ENCODE measurements around the gene FBXW12. TPM values are rescaled to one million over a fixed set of nuclear protein-coding genes. Genes with fewer than 3 reads are reported as not detected.

Gene FBXW12
- polyA plus RNA-seq, 1 donor from 2014 or later, result not detected

DNA sequence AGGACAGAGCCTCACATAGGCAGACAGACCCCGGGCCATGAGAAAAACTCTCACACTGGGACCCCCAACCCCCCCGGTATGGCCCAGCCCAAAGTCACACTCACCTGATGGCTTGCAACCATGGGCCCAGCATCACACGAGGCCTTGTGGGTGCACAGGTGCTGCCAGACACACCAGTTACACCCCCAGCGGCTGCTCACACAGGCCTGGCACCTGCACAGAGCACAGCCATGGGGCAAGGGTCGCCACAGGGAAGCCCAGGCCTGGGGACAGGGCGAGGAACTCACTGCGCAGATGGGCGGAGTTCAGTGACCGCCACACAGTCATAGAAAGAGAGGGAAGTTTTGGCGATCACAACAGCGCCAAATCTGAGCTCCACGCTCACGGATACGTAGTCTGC, 48.5 kb downstream of the FBXW12 start:
- H3K9me3 ChIP-seq (ENCODE audit: low read length), result no peaks in the 10 kb centered on the region
- H3K27me3 ChIP-seq (ENCODE audit: insufficient read depth, low read depth, low read length), result no peaks in the 10 kb centered on the region
- no peak overlapping the region for H3K4me2 ChIP-seq (ENCODE audit: low read length)
- H3K27ac ChIP-seq (ENCODE audit: low read length), result no peak overlapping the region
- H3K9ac ChIP-seq (ENCODE audit: low read length), result no peak overlapping the region
- no peaks in the 10 kb centered on the region for H3K36me3 ChIP-seq (ENCODE audit: insufficient read depth, low read length)
- no peak overlapping the region for H3K4me3 ChIP-seq (ENCODE audit: low read length)
- H3K9me2 ChIP-seq (ENCODE audit: insufficient read depth, low read length), result no peaks in the 10 kb centered on the region
- H3K79me2 ChIP-seq (replicated peaks; ENCODE audit: insufficient read depth, low read length), result peaks cover 30% of the 10 kb centered on the region
- no peak overlapping the region for H2AFZ ChIP-seq (ENCODE audit: low read depth, low read length)
- peaks cover 3% of the 10 kb centered on the region for H4K20me1 ChIP-seq (ENCODE audit: insufficient read depth)
- TF ChIP-seq SMC3 (conservative IDR thresholded peaks at IDR 0.05; ENCODE audit: poor library complexity), result no peak
- TF ChIP-seq RAD21 (conservative IDR thresholded peaks at IDR 0.05), result no peak
- TF ChIP-seq, protein P1, sequence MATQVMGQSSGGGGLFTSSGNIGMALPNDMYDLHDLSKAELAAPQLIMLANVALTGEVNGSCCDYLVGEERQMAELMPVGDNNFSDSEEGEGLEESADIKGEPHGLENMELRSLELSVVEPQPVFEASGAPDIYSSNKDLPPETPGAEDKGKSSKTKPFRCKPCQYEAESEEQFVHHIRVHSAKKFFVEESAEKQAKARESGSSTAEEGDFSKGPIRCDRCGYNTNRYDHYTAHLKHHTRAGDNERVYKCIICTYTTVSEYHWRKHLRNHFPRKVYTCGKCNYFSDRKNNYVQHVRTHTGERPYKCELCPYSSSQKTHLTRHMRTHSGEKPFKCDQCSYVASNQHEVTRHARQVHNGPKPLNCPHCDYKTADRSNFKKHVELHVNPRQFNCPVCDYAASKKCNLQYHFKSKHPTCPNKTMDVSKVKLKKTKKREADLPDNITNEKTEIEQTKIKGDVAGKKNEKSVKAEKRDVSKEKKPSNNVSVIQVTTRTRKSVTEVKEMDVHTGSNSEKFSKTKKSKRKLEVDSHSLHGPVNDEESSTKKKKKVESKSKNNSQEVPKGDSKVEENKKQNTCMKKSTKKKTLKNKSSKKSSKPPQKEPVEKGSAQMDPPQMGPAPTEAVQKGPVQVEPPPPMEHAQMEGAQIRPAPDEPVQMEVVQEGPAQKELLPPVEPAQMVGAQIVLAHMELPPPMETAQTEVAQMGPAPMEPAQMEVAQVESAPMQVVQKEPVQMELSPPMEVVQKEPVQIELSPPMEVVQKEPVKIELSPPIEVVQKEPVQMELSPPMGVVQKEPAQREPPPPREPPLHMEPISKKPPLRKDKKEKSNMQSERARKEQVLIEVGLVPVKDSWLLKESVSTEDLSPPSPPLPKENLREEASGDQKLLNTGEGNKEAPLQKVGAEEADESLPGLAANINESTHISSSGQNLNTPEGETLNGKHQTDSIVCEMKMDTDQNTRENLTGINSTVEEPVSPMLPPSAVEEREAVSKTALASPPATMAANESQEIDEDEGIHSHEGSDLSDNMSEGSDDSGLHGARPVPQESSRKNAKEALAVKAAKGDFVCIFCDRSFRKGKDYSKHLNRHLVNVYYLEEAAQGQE (IDR thresholded peaks at IDR 0.05; ENCODE audit: borderline replicate concordance), result no peak
- TF ChIP-seq TAF1 (IDR thresholded peaks at IDR 0.05; ENCODE audit: low read depth), result no peak
- TF ChIP-seq EZH2 (IDR thresholded peaks at IDR 0.05; ENCODE audit: borderline replicate concordance, insufficient read depth, low read length, poor library complexity, severe bottlenecking), result no peak
- TF ChIP-seq CTCF (IDR thresholded peaks at IDR 0.05; ENCODE audit: poor library complexity, severe bottlenecking), result no peak
- no peak for TF ChIP-seq POLR2AphosphoS5 (IDR thresholded peaks at IDR 0.05)
- TF ChIP-seq MXI1 (conservative IDR thresholded peaks at IDR 0.05; ENCODE audit: poor library complexity, severe bottlenecking), result no peak
- TF ChIP-seq EP300 (conservative IDR thresholded peaks at IDR 0.05; ENCODE audit: poor library complexity, severe bottlenecking), result no peak
- H3F3A ChIP-seq (ENCODE audit: insufficient read depth, low read length, poor library complexity, severe bottlenecking), result no peaks in the 10 kb centered on the region

DNA sequence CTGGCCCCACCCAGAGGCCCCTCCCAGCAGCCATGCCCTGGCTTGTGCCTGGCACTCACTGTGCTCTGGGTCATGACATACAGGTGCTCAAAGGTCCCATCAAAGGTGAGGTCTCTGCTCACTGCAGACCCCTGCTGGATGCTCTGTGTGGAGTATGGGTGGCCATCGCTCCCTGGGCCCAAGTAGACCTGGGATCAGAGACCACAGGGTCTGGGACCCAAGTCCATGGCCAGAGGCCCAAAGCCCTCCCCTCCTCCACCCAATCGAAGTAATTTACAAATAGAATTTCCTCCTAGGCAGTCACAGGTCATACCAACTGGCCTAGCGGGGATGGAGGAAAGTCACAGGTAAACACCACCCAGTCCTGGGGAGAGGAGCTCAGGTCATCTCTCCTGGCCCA, 50.3 kb downstream of the FBXW12 start:
- Histone ChIP-seq H3K27ac (ENCODE audit: low read length) (no peak overlapping the region), H4K20me1 (ENCODE audit: insufficient read depth) (peaks cover 3% of the 10 kb centered on the region), H3K27me3 (ENCODE audit: insufficient read depth, low read depth, low read length) (no peaks in the 10 kb centered on the region), H3K36me3 (ENCODE audit: insufficient read depth, low read length) (no peaks in the 10 kb centered on the region), H3K4me2 (ENCODE audit: low read length) (no peak overlapping the region), H3K9ac (ENCODE audit: low read length) (no peak overlapping the region), H2AFZ (ENCODE audit: low read depth, low read length) (no peak overlapping the region), H3K9me2 (ENCODE audit: insufficient read depth, low read length) (no peaks in the 10 kb centered on the region), H3K79me2 (replicated peaks; ENCODE audit: insufficient read depth, low read length) (peaks cover 47% of the 10 kb centered on the region), H3K4me3 (ENCODE audit: low read length) (no peak overlapping the region), H3F3A (ENCODE audit: insufficient read depth, low read length, poor library complexity, severe bottlenecking) (no peaks in the 10 kb centered on the region), H3K9me3 (ENCODE audit: low read length) (no peaks in the 10 kb centered on the region)
- TF ChIP-seq MXI1 (conservative IDR thresholded peaks at IDR 0.05; ENCODE audit: poor library complexity, severe bottlenecking) (no peak), EZH2 (IDR thresholded peaks at IDR 0.05; ENCODE audit: borderline replicate concordance, insufficient read depth, low read length, poor library complexity, severe bottlenecking) (no peak), CTCF (IDR thresholded peaks at IDR 0.05; ENCODE audit: poor library complexity, severe bottlenecking) (no peak), RAD21 (conservative IDR thresholded peaks at IDR 0.05) (no peak), EP300 (conservative IDR thresholded peaks at IDR 0.05; ENCODE audit: poor library complexity, severe bottlenecking) (no peak), TAF1 (IDR thresholded peaks at IDR 0.05; ENCODE audit: low read depth) (no peak), SMC3 (conservative IDR thresholded peaks at IDR 0.05; ENCODE audit: poor library complexity) (no peak), POLR2AphosphoS5 (IDR thresholded peaks at IDR 0.05) (no peak)
- TF ChIP-seq, protein P1 (IDR thresholded peaks at IDR 0.05; ENCODE audit: borderline replicate concordance), result no peak
